Hepatocyte (in vitro differentiated cells): ENCODE data around the gene TBC1D1. TPM values are rescaled to one million over a fixed set of nuclear protein-coding genes. Genes with fewer than 3 reads are reported as not detected.

Source experiments
- DNase-seq: peaks from one replicate; pipeline ENCODE4 v3.0.0-alpha.2; 2016; ENCODE audit warnings: low spot score
- H2AFZ ChIP-seq: fragments of 200-600 bp; sonication (generic); 2 replicates; pipeline ENCODE4 v1.6.0; 2016; ENCODE audit warnings: antibody characterized with exemption, mild to moderate bottlenecking
- H3K27ac ChIP-seq: fragments of 200-600 bp; sonication (generic); 2 replicates; pipeline ENCODE4 v1.5.1; 2016; ENCODE audit warnings: mild to moderate bottlenecking
- H3K27me3 ChIP-seq: fragments of 200-600 bp; sonication (generic); 2 replicates; pipeline ENCODE4 v1.6.1; 2016
- H3K36me3 ChIP-seq: fragments of 200-600 bp; sonication (generic); replicated peaks from 2 replicates; pipeline ENCODE4 v1.5.1; 2016; ENCODE audit warnings: low read depth; ENCODE audit not compliant: insufficient read depth
- H3K4me1 ChIP-seq: fragments of 200-600 bp; sonication (generic); 2 replicates; pipeline ENCODE4 v1.5.1; 2016; ENCODE audit warnings: mild to moderate bottlenecking, moderate library complexity; ENCODE audit not compliant: insufficient read depth
- H3K4me2 ChIP-seq: fragments of 200-600 bp; sonication (generic); 2 replicates; pipeline ENCODE4 v1.6.0; 2016
- H3K4me3 ChIP-seq: fragments of 200-600 bp; sonication (generic); 2 replicates; pipeline ENCODE4 v1.5.1; 2016; ENCODE audit warnings: mild to moderate bottlenecking
- H3K79me2 ChIP-seq: fragments of 200-600 bp; sonication (generic); 2 replicates; pipeline ENCODE4 v1.6.0; 2017; ENCODE audit warnings: mild to moderate bottlenecking
- H3K9me2 ChIP-seq: fragments of 200-600 bp; sonication (generic); replicated peaks from 2 replicates; pipeline ENCODE4 v1.6.0; 2017; ENCODE audit warnings: mild to moderate bottlenecking; ENCODE audit not compliant: insufficient read depth
- H3K9me3 ChIP-seq: fragments of 200-600 bp; sonication (generic); 2 replicates; pipeline ENCODE4 v1.5.1; 2016; ENCODE audit warnings: low read depth, mild to moderate bottlenecking
- H4K20me1 ChIP-seq: fragments of 200-600 bp; sonication (generic); 2 replicates; pipeline ENCODE4 v1.6.0; 2016; ENCODE audit warnings: mild to moderate bottlenecking; ENCODE audit not compliant: insufficient read depth, poor library complexity, severe bottlenecking
- EZH2 ChIP-seq: fragments of 200-600 bp; sonication (generic); IDR thresholded peaks from 2 replicates; pipeline ENCODE4 v1.6.1; 2016; ENCODE audit warnings: antibody characterized with exemption, mild to moderate bottlenecking, borderline replicate concordance
- EZH2phosphoT487 ChIP-seq: fragments of 200-600 bp; sonication (generic); IDR thresholded peaks from one replicate; pipeline ENCODE4 v1.6.1; 2018; ENCODE audit warnings: antibody characterized with exemption, mild to moderate bottlenecking, low read depth, moderate library complexity; ENCODE audit not compliant: unreplicated experiment, severe bottlenecking
- WGBS: methylation state at CpG from one replicate; pipeline ENCODE4 v1.1.6; 2016; ENCODE audit warnings: low lambda C conversion rate; ENCODE audit errors: missing lambda C conversion rate; 5-methylcytosine and 5-hydroxymethylcytosine counted together
- polyA plus RNA-seq: library from polyadenylated mRNA; unstranded; fragments of >200 nt; fragmentation: Nextera tagmentation; extraction: Ambion mirVana; gene quantifications from 2 replicates; pipeline ENCODE4 v1.2.1, GENCODE V29; 2016
- total RNA-seq: library from RNA; depleted of rRNA; stranded (reverse); fragments of >200 nt; gene quantifications from 2 replicates; pipeline ENCODE4 v1.2.3, GENCODE V29; 2014
- TF ChIP-seq, protein P1 (sequence below): fragments of 200-600 bp; sonication (generic); IDR thresholded peaks from 2 replicates; pipeline ENCODE4 v1.5.1; 2016; ENCODE audit warnings: antibody characterized with exemption, mild to moderate bottlenecking; ENCODE audit not compliant: poor library complexity

Gene TBC1D1
- total and polyA plus RNA-seq, 2 experiments from 2014 or later: 45.6 to 117 TPM

DNA sequence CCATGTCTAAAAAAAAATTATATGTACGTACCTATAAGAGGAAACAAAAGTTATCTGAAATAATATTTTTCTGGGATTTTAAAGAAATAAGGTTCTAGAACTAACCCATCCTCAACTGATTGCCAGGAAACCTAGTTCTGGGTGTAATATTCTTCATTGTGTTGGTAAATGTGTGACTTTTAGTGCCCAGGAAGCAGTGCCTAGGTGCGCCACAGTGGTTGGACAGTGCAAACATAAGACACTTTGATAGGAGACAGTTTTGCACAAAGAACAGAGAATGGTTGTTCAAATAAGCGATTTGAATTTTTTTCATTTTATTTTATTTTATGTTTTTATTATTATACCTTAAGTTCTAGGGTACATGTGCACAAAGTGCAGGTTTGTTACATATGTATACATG is 47.3 kb downstream of the TBC1D1 start:
- DNase-seq: no peak
- Histone ChIP-seq H3K9me3 (no peaks in the 10 kb centered on the region), H3K27me3 (no peaks in the 10 kb centered on the region), H3K4me1 (no peaks in the 10 kb centered on the region), H3K27ac (no peak overlapping the region), H3K4me2 (no peak overlapping the region), H4K20me1 (no peaks in the 10 kb centered on the region), H3K79me2 (no peaks in the 10 kb centered on the region), H3K9me2 (no peaks in the 10 kb centered on the region), H2AFZ (no peak overlapping the region), H3K36me3 (no peaks in the 10 kb centered on the region), H3K4me3 (no peak overlapping the region)
- WGBS: 91% methylated on average over 3 of the region's 3 CpGs
- TF ChIP-seq EZH2phosphoT487 (no peak), EZH2 (no peak)
- TF ChIP-seq, protein P1, sequence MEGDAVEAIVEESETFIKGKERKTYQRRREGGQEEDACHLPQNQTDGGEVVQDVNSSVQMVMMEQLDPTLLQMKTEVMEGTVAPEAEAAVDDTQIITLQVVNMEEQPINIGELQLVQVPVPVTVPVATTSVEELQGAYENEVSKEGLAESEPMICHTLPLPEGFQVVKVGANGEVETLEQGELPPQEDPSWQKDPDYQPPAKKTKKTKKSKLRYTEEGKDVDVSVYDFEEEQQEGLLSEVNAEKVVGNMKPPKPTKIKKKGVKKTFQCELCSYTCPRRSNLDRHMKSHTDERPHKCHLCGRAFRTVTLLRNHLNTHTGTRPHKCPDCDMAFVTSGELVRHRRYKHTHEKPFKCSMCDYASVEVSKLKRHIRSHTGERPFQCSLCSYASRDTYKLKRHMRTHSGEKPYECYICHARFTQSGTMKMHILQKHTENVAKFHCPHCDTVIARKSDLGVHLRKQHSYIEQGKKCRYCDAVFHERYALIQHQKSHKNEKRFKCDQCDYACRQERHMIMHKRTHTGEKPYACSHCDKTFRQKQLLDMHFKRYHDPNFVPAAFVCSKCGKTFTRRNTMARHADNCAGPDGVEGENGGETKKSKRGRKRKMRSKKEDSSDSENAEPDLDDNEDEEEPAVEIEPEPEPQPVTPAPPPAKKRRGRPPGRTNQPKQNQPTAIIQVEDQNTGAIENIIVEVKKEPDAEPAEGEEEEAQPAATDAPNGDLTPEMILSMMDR: no peak

DNA sequence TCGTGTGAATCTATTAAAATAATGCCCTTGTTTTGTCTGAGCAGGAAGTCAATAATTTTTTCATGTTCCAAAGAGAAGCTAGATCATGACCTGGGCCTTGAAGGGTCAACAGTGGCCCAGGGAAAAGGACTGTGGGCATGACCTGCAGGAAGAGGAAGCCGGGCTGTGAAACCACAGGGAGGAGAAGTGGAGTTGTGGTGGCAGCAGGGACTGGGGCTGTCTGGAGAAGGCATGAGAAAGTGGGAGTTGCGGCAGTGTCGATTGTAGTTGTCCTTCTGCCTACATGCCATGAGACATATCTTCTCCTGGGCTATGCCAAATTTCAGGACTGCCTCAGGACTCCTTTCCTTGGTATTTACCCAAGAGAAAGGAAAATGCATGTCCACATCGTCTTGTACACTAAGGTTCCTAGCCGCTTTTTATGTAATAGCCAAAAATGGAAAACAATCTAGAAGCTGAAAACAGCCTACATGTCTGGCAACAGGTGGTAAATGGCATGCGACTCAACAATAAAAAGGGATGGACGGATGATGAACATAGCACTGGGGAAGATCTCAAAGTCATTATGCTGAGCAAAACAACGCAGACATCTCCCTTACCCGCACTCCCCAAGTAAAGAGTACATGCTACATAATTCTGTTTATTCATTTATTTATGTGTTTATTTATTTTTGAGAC is 55.8 kb downstream of the TBC1D1 start:
- H2AFZ ChIP-seq: no peak overlapping the region
- 80% methylated on average over 10 of the region's 10 CpGs for WGBS
- H3K27ac ChIP-seq: no peak overlapping the region

DNA sequence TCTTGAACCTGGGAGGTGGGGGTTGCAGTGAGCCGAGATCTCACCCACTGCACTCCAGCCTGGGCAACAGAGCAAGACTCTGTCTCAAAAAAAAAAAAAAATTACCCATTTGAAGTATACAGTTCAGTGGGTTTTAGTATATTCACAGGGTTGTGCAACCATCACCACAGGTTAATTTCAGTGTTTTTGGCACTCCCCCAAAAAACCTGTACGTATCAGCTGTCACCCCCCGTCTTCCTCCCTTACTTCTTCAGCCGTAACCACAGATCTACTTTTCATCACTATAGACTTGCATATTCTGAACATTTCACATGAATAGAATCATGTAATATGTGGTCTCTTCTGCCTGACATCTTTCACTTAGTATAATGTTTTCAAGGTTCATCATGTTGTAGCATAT is 57.7 kb downstream of the TBC1D1 start:
- Histone ChIP-seq H3K9me3 (no peaks in the 10 kb centered on the region), H3K27ac (no peak overlapping the region), H3K4me2 (no peak overlapping the region), H3K36me3 (no peaks in the 10 kb centered on the region), H2AFZ (no peak overlapping the region), H3K9me2 (no peaks in the 10 kb centered on the region), H3K4me1 (no peaks in the 10 kb centered on the region), H3K4me3 (no peak overlapping the region), H4K20me1 (no peaks in the 10 kb centered on the region), H3K79me2 (no peaks in the 10 kb centered on the region), H3K27me3 (no peaks in the 10 kb centered on the region)
- WGBS: 92% methylated on average over 4 of the region's 4 CpGs
- no peak for TF ChIP-seq EZH2
- TF ChIP-seq, protein P1: no peak
- TF ChIP-seq EZH2phosphoT487: no peak
- DNase-seq: no peak

More for the DNA sequence above, 55.8 kb downstream of the TBC1D1 start:
- no peaks in the 10 kb centered on the region for H3K9me3 ChIP-seq
- no peaks in the 10 kb centered on the region for H3K27me3 ChIP-seq
- H4K20me1 ChIP-seq: no peaks in the 10 kb centered on the region
- no peak overlapping the region for H3K4me2 ChIP-seq
- TF ChIP-seq EZH2phosphoT487 (no peak), EZH2 (no peak)
- TF ChIP-seq, protein P1: no peak
- no peaks in the 10 kb centered on the region for H3K36me3 ChIP-seq
- H3K4me1 ChIP-seq: no peaks in the 10 kb centered on the region
- H3K4me3 ChIP-seq: no peak overlapping the region
- no peaks in the 10 kb centered on the region for H3K9me2 ChIP-seq
- no peak for DNase-seq
- no peaks in the 10 kb centered on the region for H3K79me2 ChIP-seq
